SK-N-SH (cell line): ENCODE results near the gene MNX1. TPM values are rescaled to one million over a fixed set of nuclear protein-coding genes. Genes with fewer than 3 reads are reported as not detected.

Experiments
- CTCF ChIA-PET: fragments of 300-600, 350-600 bp; formaldehyde crosslinking; extraction: SDS; loops from one replicate; lab custom pipeline; 2021; lab: Yijun Ruan, JAX
- POLR2A ChIA-PET: fragments of 350-600 bp; sonication (Branson Sonifier 250); formaldehyde crosslinking; extraction: SDS; loops from one replicate; lab custom pipeline; 2020; ENCODE audit warnings: antibody characterized with exemption, inconsistent platforms; lab: Yijun Ruan, JAX
- DNase-seq: peaks from one replicate; pipeline ENCODE4 v3.0.0; 2012
- H2AFZ ChIP-seq: fragments of 200-600 bp; sonication (generic); 2 replicates; pipeline ENCODE4 v1.8.1; 2016; ENCODE audit warnings: antibody characterized with exemption, mild to moderate bottlenecking, low read depth
- H3F3A ChIP-seq: fragments of 200-600 bp; sonication (generic); replicated peaks from 2 replicates; pipeline ENCODE3; 2016; ENCODE audit warnings: antibody characterized with exemption, mild to moderate bottlenecking; ENCODE audit not compliant: insufficient read depth
- H3K27ac ChIP-seq, 2 experiments: fragments of 200-500 bp in 1 of 2; fragments of 200-600 bp in 1 of 2; sonication (Bioruptor generic) in 1 of 2; sonication (generic), shearing (Covaris generic) in 1 of 2; 2 replicates each; pipeline versions ENCODE4 v1.5.1 to v1.6.1; 2014 to 2016; ENCODE audit warnings: low read depth in 2 of 2, inconsistent platforms in 1 of 2, low read length in 1 of 2, mild to moderate bottlenecking in 1 of 2, mixed read lengths in 1 of 2
- H3K27me3 ChIP-seq: fragments of 200-600 bp; sonication (generic), shearing (Covaris generic); 2 replicates; pipeline ENCODE4 v1.6.1; 2016; ENCODE audit warnings: mixed run types; ENCODE audit not compliant: insufficient read depth
- H3K36me3 ChIP-seq, 2 experiments: fragments of 200-500 bp in 1 of 2; fragments of 200-600 bp in 1 of 2; sonication (Bioruptor generic) in 1 of 2; sonication (generic) in 1 of 2; replicated peaks in 1 of 2; 2 replicates each; pipeline versions ENCODE3 to v1.5.1; 2014 to 2016; ENCODE audit warnings: low read length in 1 of 2, mild to moderate bottlenecking in 1 of 2; ENCODE audit not compliant: insufficient read depth in 2 of 2, control insufficient read depth in 1 of 2
- H3K4me1 ChIP-seq, 2 experiments: fragments of 200-500 bp in 1 of 2; fragments of 200-600 bp in 1 of 2; sonication (Bioruptor generic) in 1 of 2; sonication (generic), shearing (Covaris generic) in 1 of 2; 2 replicates each; pipeline versions ENCODE4 v1.5.1 to v1.6.1; 2014 to 2016; ENCODE audit warnings: low read depth in 1 of 2, low read length in 1 of 2, mixed run types in 1 of 2; ENCODE audit not compliant: insufficient read depth in 2 of 2, control insufficient read depth in 1 of 2
- H3K4me2 ChIP-seq: fragments of 200-600 bp; sonication (generic), shearing (Covaris generic); 2 replicates; pipeline ENCODE4 v1.6.1; 2017; ENCODE audit warnings: mixed run types
- H3K4me3 ChIP-seq, 2 experiments: fragments of 200-500 bp in 1 of 2; fragments of 200-600 bp in 1 of 2; sonication (Bioruptor generic) in 1 of 2; sonication (generic), shearing (Covaris generic) in 1 of 2; 2 replicates each; pipeline versions ENCODE4 v1.5.1 to v1.8.1; 2014 to 2016; ENCODE audit warnings: low read depth in 2 of 2, inconsistent platforms in 1 of 2, low read length in 1 of 2, mild to moderate bottlenecking in 1 of 2, mixed read lengths in 1 of 2, moderate library complexity in 1 of 2
- H3K79me2 ChIP-seq: fragments of 200-600 bp; sonication (generic); 2 replicates; pipeline ENCODE4 v1.8.1; 2017; ENCODE audit warnings: mild to moderate bottlenecking; ENCODE audit not compliant: insufficient read depth
- H3K9ac ChIP-seq: fragments of 200-600 bp; sonication (generic); 2 replicates; pipeline ENCODE4 v1.6.1; 2017; ENCODE audit warnings: mixed run types
- H3K9me2 ChIP-seq: fragments of 200-600 bp; sonication (generic); 2 replicates; pipeline ENCODE4 v1.6.1; 2017; ENCODE audit warnings: mixed run types
- H3K9me3 ChIP-seq: fragments of 200-600 bp; sonication (generic); 2 replicates; pipeline ENCODE4 v1.6.1; 2017; ENCODE audit warnings: mixed run types, mild to moderate bottlenecking, moderate library complexity
- H4K20me1 ChIP-seq: fragments of 200-600 bp; sonication (generic); 2 replicates; pipeline ENCODE4 v1.6.1; 2017; ENCODE audit warnings: mild to moderate bottlenecking, mixed run types; ENCODE audit not compliant: insufficient read depth
- CHD2 ChIP-seq: fragments of 150-350 bp; IDR thresholded peaks from 2 replicates; pipeline ENCODE4 v1.6.1; 2018; ENCODE audit warnings: low read length; ENCODE audit not compliant: partially characterized antibody
- EP300 ChIP-seq, 2 experiments: IDR thresholded peaks; 2 replicates each; pipeline versions ENCODE4 v1.4.0 to v1.6.1; 2012; ENCODE audit warnings: borderline replicate concordance in 1 of 2, low read depth in 1 of 2, low read length in 1 of 2
- EZH2phosphoT487 ChIP-seq: fragments of 200-600 bp; sonication (generic); IDR thresholded peaks from 2 replicates; pipeline ENCODE4 v1.6.1; 2017; ENCODE audit warnings: low read depth, mixed run types, mild to moderate bottlenecking, antibody characterized with exemption, moderate library complexity, borderline replicate concordance
- FOSL2 ChIP-seq: IDR thresholded peaks from 2 replicates; pipeline ENCODE4 v1.4.0; 2012; ENCODE audit warnings: low read depth, mild to moderate bottlenecking, moderate library complexity, borderline replicate concordance
- GATA2 ChIP-seq: sonication (generic); formaldehyde crosslinking; IDR thresholded peaks from 2 replicates; pipeline ENCODE4 v1.5.0; 2020; ENCODE audit warnings: mild to moderate bottlenecking, missing genetic modification reagents
- IRF3 ChIP-seq: fragments of 150-350 bp; IDR thresholded peaks from 2 replicates; pipeline ENCODE4 v1.6.1; 2016; ENCODE audit warnings: mild to moderate bottlenecking, low read depth, low read length
- JUND ChIP-seq: IDR thresholded peaks from 2 replicates; pipeline ENCODE4 v1.4.0; 2012
- MEF2A ChIP-seq: IDR thresholded peaks from 2 replicates; pipeline ENCODE4 v1.4.0; 2012; ENCODE audit warnings: low read depth, borderline replicate concordance
- MXI1 ChIP-seq: IDR thresholded peaks from 2 replicates; pipeline ENCODE4 v1.6.1; 2012; ENCODE audit warnings: mild to moderate bottlenecking, low read depth, low read length, improper control_type of control experiment
- NFIC ChIP-seq: IDR thresholded peaks from 2 replicates; pipeline ENCODE4 v1.4.0; 2012; ENCODE audit warnings: borderline replicate concordance
- NRF1 ChIP-seq: IDR thresholded peaks from 2 replicates; pipeline ENCODE4 v1.6.1; 2012; ENCODE audit warnings: low read depth, mild to moderate bottlenecking, low read length
- POLR2AphosphoS5 ChIP-seq: IDR thresholded peaks from 2 replicates; pipeline ENCODE4 v1.6.1; 2012; ENCODE audit warnings: low read depth, low read length
- RCOR1 ChIP-seq: fragments of 150-350 bp; IDR thresholded peaks from 2 replicates; pipeline ENCODE4 v1.6.1; 2017; ENCODE audit warnings: antibody characterized with exemption, low read length
- SMC3 ChIP-seq: IDR thresholded peaks from 2 replicates; pipeline ENCODE4 v1.6.1; 2012; ENCODE audit warnings: low read depth, low read length, improper control_type of control experiment
- TAF1 ChIP-seq: IDR thresholded peaks from 2 replicates; pipeline ENCODE4 v1.6.1; 2012; ENCODE audit warnings: low read depth, mild to moderate bottlenecking, low read length, moderate library complexity, borderline replicate concordance
- TCF12 ChIP-seq: IDR thresholded peaks from 2 replicates; pipeline ENCODE4 v1.4.0; 2012
- TEAD4 ChIP-seq: IDR thresholded peaks from 2 replicates; pipeline ENCODE4 v1.4.0; 2012; ENCODE audit warnings: mild to moderate bottlenecking, borderline replicate concordance; ENCODE audit not compliant: insufficient read depth
- USF1 ChIP-seq: IDR thresholded peaks from 2 replicates; pipeline ENCODE4 v1.4.0; 2012; ENCODE audit warnings: low read depth, borderline replicate concordance
- USF2 ChIP-seq: fragments of 150-350 bp; IDR thresholded peaks from 2 replicates; pipeline ENCODE4 v1.6.1; 2017; ENCODE audit warnings: antibody characterized with exemption, low read length, low read depth, borderline replicate concordance
- WGBS: methylation state at CpG from one replicate; pipeline ENCODE4 v1.1.6; 2017; ENCODE audit warnings: low lambda C conversion rate; 5-methylcytosine and 5-hydroxymethylcytosine counted together
- polyA plus RNA-seq, 3 experiments: library from polyadenylated mRNA; depleted of rRNA; stranded (reverse); fragments of >200 nt; gene quantifications; 2 replicates each; pipeline ENCODE4 v1.2.3, GENCODE V29; 2012

MNX1 gene
- polyA plus RNA-seq, 1 of the 3 experiments (the other 2 are of a cell fraction), result not detected

GRCh38 chr7:157013602-157014549 lies 3.4 kb upstream of the MNX1 start:
- WGBS, result 24% methylated on average over 13 of the region's 13 CpGs
- no peaks in the 10 kb centered on the region; a peak in 1 of 4 replicates for H3K4me1 ChIP-seq
- no peaks in the 10 kb centered on the region for H3K9me2 ChIP-seq
- no peak overlapping the region for H3K4me3 ChIP-seq
- no peak for TF ChIP-seq TAF1
- no peak for TF ChIP-seq IRF3
- no peak for TF ChIP-seq NFIC
- no peak for TF ChIP-seq JUND
- TF ChIP-seq TEAD4, result no peak
- no peak for TF ChIP-seq SMC3
- no peak for TF ChIP-seq USF1
- TF ChIP-seq MEF2A, result no peak
- no peak for TF ChIP-seq NRF1
- no peak for TF ChIP-seq EZH2phosphoT487
- TF ChIP-seq MXI1, result no peak
- TF ChIP-seq RCOR1, result no peak
- TF ChIP-seq GATA2 (CRISPR knock-in tag), result no peak
- TF ChIP-seq TCF12, result no peak
- TF ChIP-seq USF2, result no peak
- no peak for TF ChIP-seq CHD2
- TF ChIP-seq POLR2AphosphoS5, result no peak
- no peak for TF ChIP-seq FOSL2
- TF ChIP-seq EP300 (IDR thresholded peaks at IDR 0.05; ENCODE audit: borderline replicate concordance in 1 of 2, low read depth in 1 of 2, low read length in 1 of 2), result no peak
- ChIA-PET POLR2A (no interaction called here), CTCF (interaction anchor here (1.6 to 1.8 kb wide), 3 partner anchors 211 to 326 kb away, joined by 3 to 7 read pairs (median 6); no protein-coding TSS in a partner anchor)
- no peaks in the 10 kb centered on the region for H3K79me2 ChIP-seq
- peaks cover 9% of the 10 kb centered on the region for H4K20me1 ChIP-seq
- peaks cover 96% of the 10 kb centered on the region for H3K27me3 ChIP-seq
- no peak overlapping the region for H2AFZ ChIP-seq
- no peaks in the 10 kb centered on the region for H3K36me3 ChIP-seq
- no peak overlapping the region for H3K4me2 ChIP-seq
- no peaks in the 10 kb centered on the region for H3F3A ChIP-seq
- DNase-seq, result peak; percentile 29
- H3K27ac ChIP-seq, result no peak overlapping the region
- H3K9ac ChIP-seq, result no peak overlapping the region
- no peaks in the 10 kb centered on the region for H3K9me3 ChIP-seq
